ENCODE results near the gene POU4F3. TPM values are rescaled to one million over a fixed set of nuclear protein-coding genes. Genes with fewer than 3 reads are reported as not detected.

The POU4F3 gene
- total RNA-seq, 2 donors from 2014 or later, result 0.16 TPM; not detected in 1

DNA sequence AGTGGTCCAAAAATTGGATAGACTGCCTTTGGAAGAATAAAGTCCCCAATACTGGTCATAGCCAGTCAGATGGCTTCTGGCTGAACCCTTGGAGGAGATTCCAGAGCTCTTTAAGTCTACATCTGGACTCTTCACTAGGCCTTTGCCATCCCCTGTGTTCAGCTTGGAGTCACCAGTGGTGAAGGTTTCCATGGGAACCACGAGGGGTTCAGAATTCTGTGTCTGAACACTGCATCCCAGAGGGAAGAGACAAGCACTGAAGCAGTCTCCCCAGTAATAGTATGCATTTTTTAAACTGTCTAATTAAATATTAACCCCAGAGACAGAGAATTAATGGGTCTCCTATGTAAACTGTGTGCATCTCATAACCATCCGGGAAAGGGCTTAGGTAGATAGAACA, 38.2 kb downstream of the POU4F3 start:
- DNase-seq (no peak), ATAC-seq (no peak)
- intact Hi-C loops (cut with DNase I), result no loop called here

DNA sequence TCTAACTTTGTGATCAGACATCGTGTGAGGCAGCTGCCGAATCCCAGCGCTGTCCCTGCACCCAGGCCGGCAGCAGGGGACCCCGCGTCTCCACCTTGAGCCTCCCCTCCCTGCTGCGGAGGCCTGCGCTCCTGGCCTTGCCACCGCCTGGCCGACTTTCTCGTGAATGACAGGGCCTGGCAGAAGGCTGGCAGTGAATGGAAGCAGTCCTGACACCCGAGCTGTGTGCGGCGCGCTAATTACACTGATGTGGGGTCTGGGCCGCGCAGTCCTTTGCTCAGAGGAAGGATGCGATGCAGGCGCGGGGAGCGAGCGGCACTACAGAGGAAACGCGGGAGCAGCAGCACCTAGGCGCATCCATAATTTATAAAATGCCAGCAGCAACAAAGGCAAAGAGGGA, 40.3 kb downstream of the POU4F3 start:
- intact Hi-C loops (cut with DNase I), result no loop called here
- DNase-seq, result no peak

DNA sequence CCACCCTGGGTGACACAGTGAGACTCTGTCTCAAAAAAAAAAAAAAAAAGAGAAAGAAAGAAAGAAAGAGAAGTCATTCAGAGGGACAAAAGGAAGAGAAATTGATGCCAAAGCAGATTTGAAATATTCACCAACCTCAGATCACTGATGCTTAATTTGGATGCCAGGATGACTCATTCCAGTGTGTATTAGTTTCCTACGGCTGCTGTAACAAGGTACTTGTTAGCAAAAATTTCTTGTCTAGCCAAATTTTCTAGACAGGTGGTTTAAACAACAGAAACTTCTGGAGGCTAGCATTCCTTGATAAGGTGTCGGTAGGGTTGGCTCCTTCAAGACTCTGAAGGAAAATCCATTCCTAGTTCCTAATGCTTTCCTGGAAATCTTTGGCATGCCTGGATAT, 42.1 kb downstream of the POU4F3 start:
- no peak for ATAC-seq
- no peak for DNase-seq
- intact Hi-C loops (cut with DNase I), result no loop called here

More for the DNA sequence above, 40.3 kb downstream of the POU4F3 start:
- no peak for ATAC-seq

DNA sequence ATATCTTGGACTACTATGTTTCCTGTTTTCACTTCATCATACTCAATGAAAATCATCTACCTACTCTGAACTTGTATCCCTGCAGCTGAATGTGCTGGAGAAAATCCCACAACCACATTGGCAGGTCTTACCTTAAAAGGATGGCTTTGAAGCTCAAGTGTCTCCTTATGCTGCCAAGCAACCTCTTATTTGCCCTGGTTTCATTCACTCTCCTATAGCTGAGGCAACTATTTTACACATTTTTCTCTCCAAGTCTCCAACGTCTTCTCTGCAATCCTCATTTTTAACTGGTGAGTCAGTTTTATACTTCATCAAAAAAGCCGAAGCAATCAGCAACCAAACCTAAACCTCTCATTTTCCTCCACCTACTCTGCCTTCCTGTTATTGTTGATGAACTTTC, 49.7 kb downstream of the POU4F3 start:
- no peak for ATAC-seq
- intact Hi-C loops (cut with DNase I), result no loop called here
- no peak for DNase-seq

DNA sequence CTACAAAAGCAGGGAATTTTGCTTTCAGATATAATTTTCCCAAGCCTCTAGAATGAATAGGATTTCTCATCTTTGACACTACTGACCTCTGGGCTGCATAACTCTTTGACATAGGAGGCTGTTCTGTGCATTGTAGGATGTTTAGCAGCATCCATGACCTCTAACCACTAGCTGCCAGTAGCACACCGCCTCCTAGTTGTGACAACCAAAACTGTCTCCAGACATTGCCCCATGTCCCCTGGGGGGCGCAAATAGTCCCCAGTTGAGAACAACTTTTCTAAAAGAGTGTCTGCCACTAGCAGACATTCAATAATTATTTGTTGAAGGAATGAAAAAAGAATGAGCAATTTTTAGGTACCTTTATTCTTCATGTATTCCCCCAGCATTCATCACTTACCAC, 51.8 kb downstream of the POU4F3 start:
- no peak for DNase-seq
- ATAC-seq, result no peak
- intact Hi-C loops (cut with DNase I), result no loop called here

Other genes starting within 250 kb of the POU4F3 start
- under 1 TPM in 1 of 2 donors, not detected in 1; 0.62 TPM for gene PLAC8L1, start 233.3 kb upstream of the POU4F3 start, total RNA-seq
- gene LARS1, start 156.2 kb upstream of the POU4F3 start, total RNA-seq, result 100 to 1,000 TPM in 1 of 2 donors, 10 to 100 TPM in 1; 76.4 to 106 TPM
- gene RBM27, start 135.2 kb upstream of the POU4F3 start, total RNA-seq, result 10 to 100 TPM; 12.5 to 13.7 TPM
- gene TCERG1, start 108.5 kb downstream of the POU4F3 start, total RNA-seq, result 10 to 100 TPM; 16.7 to 33.5 TPM
- not detected for gene GPR151, start 177.4 kb downstream of the POU4F3 start, total RNA-seq